ENCODE data around the gene ABHD17A.

DNA sequence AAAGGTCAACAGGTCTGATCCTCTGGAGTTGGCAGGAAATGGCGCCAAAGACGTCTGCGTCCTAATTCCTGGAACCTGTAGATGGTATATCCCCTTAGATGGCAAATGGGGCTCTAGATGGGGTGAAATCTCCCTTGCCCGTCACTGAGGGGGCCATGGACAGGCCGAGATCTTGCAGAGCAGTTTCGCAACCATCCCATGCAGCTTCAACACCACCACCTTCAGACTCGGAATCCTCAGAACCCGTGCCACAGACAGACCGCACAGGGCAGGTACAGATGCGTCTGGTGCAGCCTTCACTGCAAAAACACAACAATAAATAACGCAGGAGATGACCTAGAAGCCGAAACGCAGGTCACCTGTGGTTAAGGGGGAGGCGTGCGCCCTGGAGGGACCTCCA, 54.7 kb downstream of the ABHD17A start:
- no peak for TF ChIP-seq EZH2phosphoT487 (IDR thresholded peaks at IDR 0.05; ENCODE audit: borderline replicate concordance)
- TF ChIP-seq, protein P1, sequence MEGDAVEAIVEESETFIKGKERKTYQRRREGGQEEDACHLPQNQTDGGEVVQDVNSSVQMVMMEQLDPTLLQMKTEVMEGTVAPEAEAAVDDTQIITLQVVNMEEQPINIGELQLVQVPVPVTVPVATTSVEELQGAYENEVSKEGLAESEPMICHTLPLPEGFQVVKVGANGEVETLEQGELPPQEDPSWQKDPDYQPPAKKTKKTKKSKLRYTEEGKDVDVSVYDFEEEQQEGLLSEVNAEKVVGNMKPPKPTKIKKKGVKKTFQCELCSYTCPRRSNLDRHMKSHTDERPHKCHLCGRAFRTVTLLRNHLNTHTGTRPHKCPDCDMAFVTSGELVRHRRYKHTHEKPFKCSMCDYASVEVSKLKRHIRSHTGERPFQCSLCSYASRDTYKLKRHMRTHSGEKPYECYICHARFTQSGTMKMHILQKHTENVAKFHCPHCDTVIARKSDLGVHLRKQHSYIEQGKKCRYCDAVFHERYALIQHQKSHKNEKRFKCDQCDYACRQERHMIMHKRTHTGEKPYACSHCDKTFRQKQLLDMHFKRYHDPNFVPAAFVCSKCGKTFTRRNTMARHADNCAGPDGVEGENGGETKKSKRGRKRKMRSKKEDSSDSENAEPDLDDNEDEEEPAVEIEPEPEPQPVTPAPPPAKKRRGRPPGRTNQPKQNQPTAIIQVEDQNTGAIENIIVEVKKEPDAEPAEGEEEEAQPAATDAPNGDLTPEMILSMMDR (IDR thresholded peaks at IDR 0.05 in 2 of 3, conservative IDR thresholded peaks at IDR 0.05 in 1 of 3; ENCODE audit: borderline replicate concordance in 1 of 3, insufficient read depth in 1 of 3, low read depth in 2 of 3, low read length in 2 of 3) = no peak
